Progenitor cell of endocrine pancreas (in vitro differentiated cells): ENCODE measurements around the gene SLC38A5. TPM values are rescaled to one million over a fixed set of nuclear protein-coding genes. Genes with fewer than 3 reads are reported as not detected.

Source experiments
- DNase-seq: peaks from one replicate; pipeline ENCODE4 v3.0.0; 2021; ENCODE audit warnings: low spot score; ENCODE audit not compliant: unreplicated experiment
- H3K27ac Mint-ChIP-seq: 2 replicates; pipeline ENCODE4 v1.8.0; 2021; ENCODE audit warnings: mild to moderate bottlenecking, moderate library complexity, mixed read lengths
- H3K27me3 Mint-ChIP-seq: 2 replicates; pipeline ENCODE4 v1.8.0; 2021; ENCODE audit warnings: mixed read lengths
- H3K36me3 Mint-ChIP-seq: 2 replicates; pipeline ENCODE4 v1.8.0; 2022; ENCODE audit warnings: mixed read lengths; ENCODE audit not compliant: insufficient read depth
- H3K4me1 Mint-ChIP-seq: 2 replicates; pipeline ENCODE4 v1.8.0; 2021; ENCODE audit warnings: low read depth, mixed read lengths
- H3K4me3 Mint-ChIP-seq: 2 replicates; pipeline ENCODE4 v1.8.0; 2021; ENCODE audit warnings: low read depth, mild to moderate bottlenecking, moderate library complexity, mixed read lengths
- H3K9me3 Mint-ChIP-seq: 2 replicates; pipeline ENCODE4 v1.8.0; 2021; ENCODE audit warnings: low read depth, mixed read lengths
- CTCF ChIP-seq: fragments of 200-600 bp; sonication (generic); IDR thresholded peaks from one replicate; pipeline ENCODE4 v1.5.0; 2021; ENCODE audit warnings: antibody characterized with exemption, mild to moderate bottlenecking; ENCODE audit not compliant: unreplicated experiment
- total RNA-seq: library from RNA; stranded (reverse); gene quantifications from 2 replicates; pipeline ENCODE4 v1.2.1, GENCODE V29; 2021

SLC38A5 gene
- total RNA-seq, 1 donor from 2014 or later, result 0.74 TPM

DNA sequence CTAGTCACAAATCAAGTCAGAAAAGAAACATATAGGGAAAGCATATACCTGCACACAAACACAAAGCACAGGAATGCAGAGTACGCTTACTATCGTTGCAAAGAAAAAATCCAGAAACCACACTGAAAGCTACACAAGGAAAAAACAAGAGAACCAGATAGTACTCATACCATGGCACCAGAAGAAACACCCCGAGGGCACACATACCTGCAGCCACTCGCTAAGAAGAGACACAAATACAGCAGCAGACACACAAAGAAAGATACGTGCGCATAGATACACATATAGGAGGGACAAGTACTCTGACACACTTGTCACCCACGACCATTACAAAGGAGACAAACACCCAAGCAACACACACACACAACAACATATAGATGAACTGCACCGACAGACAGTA lies 1.4 kb upstream of the SLC38A5 start:
- no peak overlapping the region for H3K4me3 Mint-ChIP-seq
- no peak overlapping the region for H3K27ac Mint-ChIP-seq
- no peak for TF ChIP-seq CTCF
- peaks cover 30% of the 10 kb centered on the region for H3K27me3 Mint-ChIP-seq
- no peaks in the 10 kb centered on the region for H3K36me3 Mint-ChIP-seq
- H3K4me1 Mint-ChIP-seq, result peaks cover 17% of the 10 kb centered on the region
- H3K9me3 Mint-ChIP-seq, result peaks cover 11% of the 10 kb centered on the region
- no peak for DNase-seq

DNA sequence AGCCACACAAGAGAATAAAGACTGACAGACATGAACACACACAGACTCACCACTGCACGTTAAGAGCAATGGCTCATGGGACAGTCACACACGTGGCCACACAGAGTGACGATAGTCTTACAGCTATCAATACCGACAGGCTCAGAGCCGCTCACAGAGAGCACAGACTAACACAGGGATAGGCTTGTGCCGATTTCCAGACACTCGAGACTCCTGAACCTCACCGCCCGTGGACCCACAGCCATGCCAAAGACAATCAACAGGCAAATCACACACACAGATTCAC lies 716 bp upstream of the SLC38A5 start:
- Mint-ChIP-seq H3K27me3 (peaks cover 30% of the 10 kb centered on the region), H3K36me3 (no peaks in the 10 kb centered on the region), H3K9me3 (peaks cover 10% of the 10 kb centered on the region), H3K4me3 (no peak overlapping the region), H3K4me1 (peaks cover 15% of the 10 kb centered on the region), H3K27ac (no peak overlapping the region)
- no peak for DNase-seq
- no peak for TF ChIP-seq CTCF

DNA sequence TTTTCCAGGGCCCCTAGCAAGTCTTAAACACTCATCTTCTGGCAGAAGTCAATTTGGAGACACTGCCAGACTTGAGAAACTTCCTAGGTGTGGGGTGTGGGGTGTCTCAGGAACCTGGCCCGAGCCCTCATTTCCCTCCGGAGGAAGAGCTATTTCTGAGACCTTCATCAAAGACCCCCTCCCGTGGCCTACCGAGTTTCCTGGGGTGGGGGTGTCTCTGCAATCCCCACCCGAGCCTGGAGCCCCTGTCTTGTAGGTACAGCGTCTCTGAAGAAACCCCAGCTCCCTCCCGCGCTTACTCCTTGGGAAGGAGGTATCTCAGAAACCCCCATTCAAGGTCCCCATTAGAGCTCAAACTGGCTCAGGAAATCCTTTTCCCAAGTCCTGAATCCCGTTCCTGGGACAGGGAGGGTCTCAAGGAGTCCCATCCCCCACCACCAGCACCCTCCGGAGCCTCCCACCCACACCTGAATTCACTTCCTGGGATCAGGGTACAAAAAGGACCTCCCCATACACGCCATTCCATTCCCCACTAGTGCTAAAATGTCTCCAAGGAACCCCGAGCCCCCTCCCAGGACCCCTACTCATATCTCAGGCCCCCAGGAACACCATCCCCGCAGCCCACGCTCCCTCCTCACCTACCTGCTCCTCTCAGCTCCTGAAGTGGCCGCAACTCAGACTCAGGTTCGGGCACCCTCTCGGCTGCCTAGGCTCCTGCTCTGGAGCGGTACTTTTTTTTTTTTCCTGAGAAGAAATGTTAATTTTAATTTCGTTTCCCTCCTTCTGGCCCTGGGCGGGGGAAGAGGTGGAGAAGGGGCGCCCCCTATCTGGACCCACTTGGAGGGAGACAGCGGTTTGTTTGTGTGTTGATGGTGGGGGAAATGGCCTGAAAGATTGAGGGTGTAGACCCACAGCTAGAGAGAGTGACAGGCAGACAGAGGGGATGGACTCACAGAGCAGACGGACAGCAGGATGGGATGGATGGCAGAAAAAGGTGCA lies 1.1 kb downstream of the SLC38A5 start:
- no peak for TF ChIP-seq CTCF
- Mint-ChIP-seq H3K27me3 (peaks cover 30% of the 10 kb centered on the region), H3K4me1 (peaks cover 14% of the 10 kb centered on the region), H3K27ac (no peak overlapping the region), H3K9me3 (peaks cover 18% of the 10 kb centered on the region), H3K4me3 (no peak overlapping the region), H3K36me3 (no peaks in the 10 kb centered on the region)
- no peak for DNase-seq

DNA sequence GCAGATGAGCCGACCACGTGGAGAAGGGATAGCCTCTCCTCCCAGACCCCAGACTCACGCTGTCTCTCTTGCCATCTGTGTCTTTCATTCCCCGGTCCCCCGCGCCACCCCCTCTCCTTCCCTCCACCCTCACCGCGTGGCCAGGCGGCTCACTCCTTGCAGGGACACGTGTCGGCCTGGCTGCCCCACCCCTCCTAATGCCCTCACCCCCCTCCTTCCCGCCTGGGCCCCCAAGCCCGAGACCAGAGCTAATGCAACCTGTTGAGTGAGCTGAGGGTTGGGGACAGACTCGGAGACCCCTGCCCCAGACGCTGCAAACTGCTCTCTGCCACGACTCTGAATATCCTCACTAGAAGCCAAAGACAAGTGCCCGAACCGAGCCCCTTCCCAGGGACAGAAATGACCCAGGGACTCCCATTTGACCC lies 1.8 kb downstream of the SLC38A5 start:
- Mint-ChIP-seq H3K4me3 (peak overlapping the region; percentile 40), H3K36me3 (no peaks in the 10 kb centered on the region), H3K27me3 (peaks cover 30% of the 10 kb centered on the region), H3K4me1 (peaks cover 10% of the 10 kb centered on the region), H3K27ac (no peak overlapping the region), H3K9me3 (peaks cover 20% of the 10 kb centered on the region)
- DNase-seq, result no peak
- no peak for TF ChIP-seq CTCF

GRCh38 chrX:48467281-48467761 lies 2.7 kb downstream of the SLC38A5 start:
- Mint-ChIP-seq H3K27me3 (peaks cover 30% of the 10 kb centered on the region), H3K9me3 (peaks cover 23% of the 10 kb centered on the region), H3K4me1 (peaks cover 6% of the 10 kb centered on the region), H3K27ac (no peak overlapping the region), H3K36me3 (no peaks in the 10 kb centered on the region), H3K4me3 (no peak overlapping the region)
- TF ChIP-seq CTCF, result no peak
- DNase-seq, result no peak
